Common myeloid progenitor, CD34-positive (primary cell): ENCODE data around the gene GUCY1A2.
"Not testable (repeated sequence)": the region's sequence is repeated elsewhere in the genome, so short reads cannot be mapped to it uniquely, and the experiment has no call there.

Source experiments
- CTCF ChIA-PET: fragments of 350-600 bp; sonication (Branson Sonifier 250); formaldehyde crosslinking; loops from one replicate; lab custom pipeline; 2021; ENCODE audit warnings: antibody characterized with exemption; lab: Charles Lee
- POLR2A ChIA-PET: fragments of 350-600 bp; sonication (Branson Sonifier 250); formaldehyde crosslinking; loops from one replicate; lab custom pipeline; 2021; ENCODE audit warnings: antibody characterized with exemption; lab: Charles Lee
- DNase-seq, 3 donors: peaks; one replicate each; pipeline versions ENCODE4 v3.0.0 to v3.0.0-alpha.2; 2013
- H3K27ac ChIP-seq, 2 experiments: 1 replicate in 1 of 2; 2 replicates in 1 of 2; pipeline ENCODE4 v1.7.0; 2013; ENCODE audit warnings: inconsistent platforms in 2 of 2, low read length in 2 of 2, mild to moderate bottlenecking in 2 of 2, low read depth in 1 of 2, moderate library complexity in 1 of 2; ENCODE audit not compliant: severe bottlenecking in 2 of 2, insufficient read depth in 1 of 2, poor library complexity in 1 of 2
- H3K27me3 ChIP-seq, 5 experiments: replicated peaks in 2 of 5; 1 replicate in 3 of 5; 2 replicates in 2 of 5; pipeline versions ENCODE4 v1.6.1 to v1.7.0; 2013; ENCODE audit warnings: low read length in 4 of 5, mild to moderate bottlenecking in 2 of 5, moderate library complexity in 2 of 5, inconsistent platforms in 1 of 5; ENCODE audit not compliant: insufficient read depth in 5 of 5, control insufficient read depth in 4 of 5
- H3K36me3 ChIP-seq, 4 experiments: 1 replicate in 2 of 4; 2 replicates in 2 of 4; pipeline versions ENCODE4 v1.6.1 to v1.7.0; 2013; ENCODE audit warnings: low read length in 3 of 4, control low read depth in 1 of 4, mild to moderate bottlenecking in 1 of 4; ENCODE audit not compliant: control insufficient read depth in 4 of 4, insufficient read depth in 4 of 4
- H3K4me1 ChIP-seq, 4 experiments: 1 replicate in 3 of 4; 2 replicates in 1 of 4; pipeline versions ENCODE4 v1.6.1 to v1.7.1; 2013; ENCODE audit warnings: low read length in 3 of 4, mild to moderate bottlenecking in 3 of 4, control low read depth in 1 of 4, inconsistent platforms in 1 of 4, moderate library complexity in 1 of 4; ENCODE audit not compliant: control insufficient read depth in 4 of 4, insufficient read depth in 4 of 4; ENCODE audit errors: control extremely low read depth in 1 of 4
- H3K4me3 ChIP-seq, 7 experiments: 1 replicate in 4 of 7; 2 replicates in 3 of 7; pipeline versions ENCODE4 v1.5.1 to v1.7.0; 2013; ENCODE audit warnings: mild to moderate bottlenecking in 7 of 7, low read length in 6 of 7, moderate library complexity in 6 of 7, inconsistent platforms in 2 of 7, low read depth in 2 of 7, control low read depth in 1 of 7; ENCODE audit not compliant: insufficient read depth in 4 of 7, control insufficient read depth in 1 of 7; ENCODE audit errors: extremely low read depth in 1 of 7
- H3K9me3 ChIP-seq, 5 experiments: 1 replicate in 4 of 5; 2 replicates in 1 of 5; pipeline versions ENCODE4 v1.6.1 to v1.7.1; 2013; ENCODE audit warnings: low read length in 4 of 5, mild to moderate bottlenecking in 2 of 5, inconsistent platforms in 1 of 5, low read depth in 1 of 5, moderate library complexity in 1 of 5; ENCODE audit not compliant: control insufficient read depth in 4 of 5, insufficient read depth in 2 of 5; ENCODE audit errors: control extremely low read depth in 1 of 5
- WGBS: methylation state at CpG from one replicate; pipeline ENCODE4 v1.1.5; 2013; ENCODE audit not compliant: insufficient coverage; 5-methylcytosine and 5-hydroxymethylcytosine counted together

GUCY1A2 gene

GRCh38 chr11:106914409-106914808 lies 103.9 kb downstream of the GUCY1A2 start:
- no peaks in the 10 kb centered on the region for H3K36me3 ChIP-seq
- H3K4me3 ChIP-seq = no peak overlapping the region
- H3K27me3 ChIP-seq = no peaks in the 10 kb centered on the region
- ChIA-PET CTCF (no interaction called here), POLR2A (no interaction called here)
- peaks cover 0 to 1% (median 0%) of the 10 kb centered on the region in 5 experiments for H3K9me3 ChIP-seq
- H3K27ac ChIP-seq = no peak overlapping the region
- no peaks in the 10 kb centered on the region for H3K4me1 ChIP-seq
- WGBS = no CpG with 5 or more reads among the region's 1 CpG
- DNase-seq = no peak

- Histone ChIP-seq H3K9me3 (peaks cover 0 to 1% (median 0%) of the 10 kb centered on the region in 5 experiments), H3K4me3 (no peak overlapping the region), H3K36me3 (no peaks in the 10 kb centered on the region), H3K4me1 (no peaks in the 10 kb centered on the region), H3K27me3 (no peaks in the 10 kb centered on the region), H3K27ac (no peak overlapping the region)
- WGBS = 100% methylated on average over 1 of the region's 2 CpGs
- no peak for DNase-seq
- ChIA-PET CTCF (interaction anchor here (0.6 kb wide), 1 partner anchor 53 kb away, joined by 3 read pairs; no protein-coding TSS in a partner anchor), POLR2A (no interaction called here)
Observed at GRCh38 chr11:106913141-106913540, 105.1 kb downstream of the GUCY1A2 start.

GRCh38 chr11:106904826-106905225 lies 113.5 kb downstream of the GUCY1A2 start:
- WGBS = no CpG with 5 or more reads among the region's 2 CpGs
- CTCF ChIA-PET = no interaction called here
- Histone ChIP-seq H3K4me3 (no peak overlapping the region), H3K36me3 (no peaks in the 10 kb centered on the region), H3K27ac (no peak overlapping the region), H3K9me3 (no peaks in the 10 kb centered on the region), H3K4me1 (no peaks in the 10 kb centered on the region), H3K27me3 (no peaks in the 10 kb centered on the region)
- no peak for DNase-seq
- POLR2A ChIA-PET = no interaction called here

- H3K27me3 ChIP-seq = no peaks in the 10 kb centered on the region
- CTCF ChIA-PET = no interaction called here
- no peaks in the 10 kb centered on the region for H3K9me3 ChIP-seq
- no CpG with 5 or more reads among the region's 1 CpG for WGBS
- no peaks in the 10 kb centered on the region for H3K36me3 ChIP-seq
- H3K27ac ChIP-seq = no peak overlapping the region
- DNase-seq = no peak
- POLR2A ChIA-PET = no interaction called here
- peaks cover 0 to 2% (median 0%) of the 10 kb centered on the region in 4 experiments for H3K4me1 ChIP-seq
- no peak overlapping the region for H3K4me3 ChIP-seq
Observed at GRCh38 chr11:106889718-106890117, 128.6 kb downstream of the GUCY1A2 start.

- H3K9me3 ChIP-seq = no peaks in the 10 kb centered on the region
- no peak for DNase-seq
- no peak overlapping the region for H3K4me3 ChIP-seq
- 80% methylated on average over 4 of the region's 5 CpGs for WGBS
- H3K27ac ChIP-seq = no peak overlapping the region
- CTCF ChIA-PET = no interaction called here
- H3K27me3 ChIP-seq = no peaks in the 10 kb centered on the region
- POLR2A ChIA-PET = no interaction called here
- H3K4me1 ChIP-seq = peaks cover 0 to 2% (median 0%) of the 10 kb centered on the region in 4 experiments
- H3K36me3 ChIP-seq = no peaks in the 10 kb centered on the region
Observed at GRCh38 chr11:106888386-106888785, 129.9 kb downstream of the GUCY1A2 start.

GRCh38 chr11:106883693-106884092 lies 134.6 kb downstream of the GUCY1A2 start:
- H3K4me3 ChIP-seq, H3K36me3 ChIP-seq, H3K27ac ChIP-seq, POLR2A ChIA-PET, DNase-seq, H3K4me1 ChIP-seq, CTCF ChIA-PET, H3K9me3 ChIP-seq, H3K27me3 ChIP-seq: not testable (repeated sequence)
- 80% methylated on average over 1 of the region's 5 CpGs for WGBS

- no peaks in the 10 kb centered on the region for H3K9me3 ChIP-seq
- CTCF ChIA-PET = no interaction called here
- DNase-seq = no peak
- WGBS = 88% methylated on average over 5 of the region's 7 CpGs
- no peaks in the 10 kb centered on the region for H3K4me1 ChIP-seq
- H3K27me3 ChIP-seq = no peaks in the 10 kb centered on the region
- POLR2A ChIA-PET = no interaction called here
- H3K4me3 ChIP-seq = no peak overlapping the region
- no peaks in the 10 kb centered on the region for H3K36me3 ChIP-seq
- no peak overlapping the region for H3K27ac ChIP-seq
Observed at GRCh38 chr11:106879832-106880546, 138.3 kb downstream of the GUCY1A2 start.
